Mammary epithelial cell (primary cell): Measurements from ENCODE around the gene CYP27C1.

Source experiments
- CTCF ChIP-seq, 2 donors: IDR thresholded peaks in 1 of 2; conservative IDR thresholded peaks in 1 of 2; 2 replicates each; pipeline ENCODE4 v1.5.1; 2011 to 2012; ENCODE audit warnings: inconsistent platforms in 2 of 2, low read length in 2 of 2, mild to moderate bottlenecking in 2 of 2, control low read depth in 1 of 2, low read depth in 1 of 2; ENCODE audit not compliant: insufficient read depth in 1 of 2; ENCODE audit errors: extremely low read depth in 1 of 2
- EZH2 ChIP-seq: IDR thresholded peaks from 2 replicates; pipeline ENCODE4 v1.6.1; 2012; ENCODE audit warnings: low read length, inconsistent platforms, borderline replicate concordance

DNA sequence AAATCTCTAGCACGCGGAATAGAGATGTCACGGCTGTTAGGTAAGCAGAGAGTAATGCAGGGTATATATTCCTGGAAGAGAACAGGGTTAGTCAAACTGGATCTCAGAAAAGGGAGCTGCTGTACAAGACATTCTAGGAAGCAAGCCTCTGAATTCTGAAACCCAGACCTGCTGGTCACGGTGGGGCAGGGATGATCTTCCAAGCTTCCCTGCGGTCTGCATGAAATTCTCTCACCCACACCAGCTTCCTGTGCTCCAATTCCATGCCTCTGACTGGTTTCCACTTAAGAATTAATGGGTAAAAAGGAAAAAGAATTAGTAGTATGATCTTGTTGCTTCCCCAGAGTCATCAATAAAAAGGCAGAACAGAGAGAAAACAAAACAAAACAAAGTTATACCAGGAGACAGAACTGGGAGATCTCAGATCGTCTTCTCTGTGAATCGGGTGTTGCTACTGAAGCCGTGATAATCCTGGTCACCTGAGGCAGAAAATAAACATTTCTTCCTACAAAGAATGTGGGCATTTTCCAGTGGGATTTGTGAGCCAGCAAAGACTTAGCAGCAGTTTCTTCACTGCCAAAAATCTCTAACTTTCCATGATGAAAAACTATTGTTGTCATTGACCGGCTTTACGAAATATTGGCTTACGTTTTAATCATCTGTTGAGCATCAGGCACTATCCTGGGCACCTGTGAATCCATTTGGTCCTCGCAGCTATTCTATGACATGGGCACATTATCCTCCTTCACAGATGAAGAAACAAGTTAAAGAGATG is 5.3 kb upstream of the CYP27C1 start:
- TF ChIP-seq CTCF (conservative IDR thresholded peaks at IDR 0.05 in 1 of 2, IDR thresholded peaks at IDR 0.05 in 1 of 2; ENCODE audit: extremely low read depth in 1 of 2, insufficient read depth in 1 of 2, low read depth in 1 of 2, low read length in 2 of 2) (no peak), EZH2 (no peak)
